Measurements from ENCODE around the gene TRPM3.

The TRPM3 gene

DNA sequence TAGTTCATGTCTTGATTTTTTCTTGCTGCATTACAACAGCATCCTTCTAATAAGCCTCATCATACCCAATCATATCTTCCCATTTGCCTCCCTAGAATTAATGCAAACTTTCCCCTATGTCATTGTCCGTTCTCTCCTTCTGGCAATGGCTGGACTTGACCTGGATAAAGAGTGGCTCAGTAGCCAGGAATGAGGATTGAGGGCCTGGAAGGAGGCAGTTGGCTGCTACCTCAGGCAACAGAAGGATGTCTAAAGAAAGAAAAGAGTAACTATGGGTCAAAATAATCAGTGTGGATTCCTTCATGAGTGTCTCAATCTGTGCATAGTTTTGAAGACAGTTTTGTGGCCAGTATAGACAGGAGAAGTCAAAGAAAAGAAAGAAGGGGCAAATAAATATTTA, 209.6 kb downstream of the TRPM3 start:
- no peak overlapping the region for H3K4me3 ChIP-seq (ENCODE audit: low read depth, low read length)
- ChIA-PET CTCF (no interaction called here), POLR2A (no interaction called here)
- H3K27ac ChIP-seq (ENCODE audit: extremely low read depth, low read depth, low read length), result no peak overlapping the region
- H3K36me3 ChIP-seq (ENCODE audit: control insufficient read depth in 2 of 2, insufficient read depth in 1 of 2, low read length in 2 of 2), result no peaks in the 10 kb centered on the region
- H3K4me1 ChIP-seq (ENCODE audit: control insufficient read depth, insufficient read depth, low read length), result no peaks in the 10 kb centered on the region
- TF ChIP-seq ZNF24 (tag by site-specific recombination; IDR thresholded peaks at IDR 0.05), result no peak
- TF ChIP-seq ZNF791 (tag by site-specific recombination; IDR thresholded peaks at IDR 0.05), result no peak
- TF ChIP-seq KLF9 (tag by site-specific recombination; IDR thresholded peaks at IDR 0.05; ENCODE audit: low read depth), result no peak
- TF ChIP-seq, protein P1, sequence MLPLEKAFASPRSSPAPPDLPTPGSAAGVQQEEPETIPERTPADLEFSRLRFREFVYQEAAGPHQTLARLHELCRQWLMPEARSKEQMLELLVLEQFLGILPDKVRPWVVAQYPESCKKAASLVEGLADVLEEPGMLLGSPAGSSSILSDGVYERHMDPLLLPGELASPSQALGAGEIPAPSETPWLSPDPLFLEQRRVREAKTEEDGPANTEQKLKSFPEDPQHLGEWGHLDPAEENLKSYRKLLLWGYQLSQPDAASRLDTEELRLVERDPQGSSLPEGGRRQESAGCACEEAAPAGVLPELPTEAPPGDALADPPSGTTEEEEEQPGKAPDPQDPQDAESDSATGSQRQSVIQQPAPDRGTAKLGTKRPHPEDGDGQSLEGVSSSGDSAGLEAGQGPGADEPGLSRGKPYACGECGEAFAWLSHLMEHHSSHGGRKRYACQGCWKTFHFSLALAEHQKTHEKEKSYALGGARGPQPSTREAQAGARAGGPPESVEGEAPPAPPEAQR (tag by site-specific recombination; IDR thresholded peaks at IDR 0.05), result no peak
- no peak for TF ChIP-seq ZNF366 (tag by site-specific recombination; conservative IDR thresholded peaks at IDR 0.05)
- no peak for TF ChIP-seq ZNF239 (tag by site-specific recombination; IDR thresholded peaks at IDR 0.05)
- TF ChIP-seq, protein P2, sequence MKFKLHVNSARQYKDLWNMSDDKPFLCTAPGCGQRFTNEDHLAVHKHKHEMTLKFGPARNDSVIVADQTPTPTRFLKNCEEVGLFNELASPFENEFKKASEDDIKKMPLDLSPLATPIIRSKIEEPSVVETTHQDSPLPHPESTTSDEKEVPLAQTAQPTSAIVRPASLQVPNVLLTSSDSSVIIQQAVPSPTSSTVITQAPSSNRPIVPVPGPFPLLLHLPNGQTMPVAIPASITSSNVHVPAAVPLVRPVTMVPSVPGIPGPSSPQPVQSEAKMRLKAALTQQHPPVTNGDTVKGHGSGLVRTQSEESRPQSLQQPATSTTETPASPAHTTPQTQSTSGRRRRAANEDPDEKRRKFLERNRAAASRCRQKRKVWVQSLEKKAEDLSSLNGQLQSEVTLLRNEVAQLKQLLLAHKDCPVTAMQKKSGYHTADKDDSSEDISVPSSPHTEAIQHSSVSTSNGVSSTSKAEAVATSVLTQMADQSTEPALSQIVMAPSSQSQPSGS (tag by site-specific recombination; IDR thresholded peaks at IDR 0.05; ENCODE audit: low read depth), result no peak
- TF ChIP-seq, protein P3, sequence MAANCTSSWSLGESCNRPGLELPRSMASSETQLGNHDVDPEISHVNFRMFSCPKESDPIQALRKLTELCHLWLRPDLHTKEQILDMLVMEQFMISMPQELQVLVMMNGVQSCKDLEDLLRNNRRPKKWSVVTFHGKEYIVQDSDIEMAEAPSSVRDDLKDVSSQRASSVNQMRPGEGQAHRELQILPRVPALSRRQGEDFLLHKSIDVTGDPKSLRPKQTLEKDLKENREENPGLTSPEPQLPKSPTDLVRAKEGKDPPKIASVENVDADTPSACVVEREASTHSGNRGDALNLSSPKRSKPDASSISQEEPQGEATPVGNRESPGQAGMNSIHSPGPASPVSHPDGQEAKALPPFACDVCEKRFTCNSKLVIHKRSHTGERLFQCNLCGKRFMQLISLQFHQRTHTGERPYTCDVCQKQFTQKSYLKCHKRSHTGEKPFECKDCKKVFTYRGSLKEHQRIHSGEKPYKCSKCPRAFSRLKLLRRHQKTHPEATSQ (tag by site-specific recombination; IDR thresholded peaks at IDR 0.05), result no peak
- no peak for TF ChIP-seq ZNF514 (tag by site-specific recombination; IDR thresholded peaks at IDR 0.05)
- TF ChIP-seq, protein P4, sequence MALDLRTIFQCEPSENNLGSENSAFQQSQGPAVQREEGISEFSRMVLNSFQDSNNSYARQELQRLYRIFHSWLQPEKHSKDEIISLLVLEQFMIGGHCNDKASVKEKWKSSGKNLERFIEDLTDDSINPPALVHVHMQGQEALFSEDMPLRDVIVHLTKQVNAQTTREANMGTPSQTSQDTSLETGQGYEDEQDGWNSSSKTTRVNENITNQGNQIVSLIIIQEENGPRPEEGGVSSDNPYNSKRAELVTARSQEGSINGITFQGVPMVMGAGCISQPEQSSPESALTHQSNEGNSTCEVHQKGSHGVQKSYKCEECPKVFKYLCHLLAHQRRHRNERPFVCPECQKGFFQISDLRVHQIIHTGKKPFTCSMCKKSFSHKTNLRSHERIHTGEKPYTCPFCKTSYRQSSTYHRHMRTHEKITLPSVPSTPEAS (tag by site-specific recombination; IDR thresholded peaks at IDR 0.05), result no peak
- TF ChIP-seq ZNF473 (tag by site-specific recombination; IDR thresholded peaks at IDR 0.05), result no peak
- TF ChIP-seq ZNF701 (tag by site-specific recombination; IDR thresholded peaks at IDR 0.05), result no peak
- no peak for TF ChIP-seq ZNF157 (tag by site-specific recombination; IDR thresholded peaks at IDR 0.05)
- H3K9me3 ChIP-seq (ENCODE audit: control insufficient read depth, insufficient read depth, low read depth, low read length), result no peaks in the 10 kb centered on the region

DNA sequence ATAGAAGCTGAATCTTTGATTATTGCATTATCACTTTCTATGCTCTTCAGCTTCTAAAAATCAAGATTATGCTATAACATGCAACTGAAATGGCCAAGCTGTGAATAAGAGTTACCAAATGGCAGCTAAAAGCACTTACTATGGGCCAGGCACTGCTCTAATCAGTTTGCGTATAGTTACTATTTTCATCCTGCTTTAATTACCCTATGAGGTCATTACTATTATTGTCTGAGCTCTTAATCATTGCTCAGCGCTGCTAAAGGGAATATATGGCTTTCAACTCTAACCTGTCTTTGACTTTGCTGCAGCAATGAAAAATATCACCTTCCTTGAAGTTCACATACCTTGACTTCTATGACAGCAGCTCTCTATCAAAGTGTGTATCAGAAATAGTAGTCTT, 210.8 kb downstream of the TRPM3 start:
- Histone ChIP-seq H3K4me3 (ENCODE audit: low read depth, low read length) (no peak overlapping the region), H3K4me1 (ENCODE audit: control insufficient read depth, insufficient read depth, low read length) (no peaks in the 10 kb centered on the region), H3K36me3 (ENCODE audit: control insufficient read depth in 2 of 2, insufficient read depth in 1 of 2, low read length in 2 of 2) (no peaks in the 10 kb centered on the region), H3K27ac (ENCODE audit: extremely low read depth, low read depth, low read length) (no peak overlapping the region), H3K9me3 (ENCODE audit: control insufficient read depth, insufficient read depth, low read depth, low read length) (no peaks in the 10 kb centered on the region)
- POLR2A ChIA-PET, result no interaction called here
- TF ChIP-seq ZNF514 (tag by site-specific recombination; IDR thresholded peaks at IDR 0.05) (no peak), YY1 (tag by site-specific recombination; IDR thresholded peaks at IDR 0.05) (no peak), ZNF202 (tag by site-specific recombination; IDR thresholded peaks at IDR 0.05; ENCODE audit: borderline replicate concordance) (no peak), KLF7 (tag by site-specific recombination; IDR thresholded peaks at IDR 0.05; ENCODE audit: borderline replicate concordance) (no peak), ZNF274 (IDR thresholded peaks at IDR 0.05; ENCODE audit: low read length) (no peak), ZNF274 (tag by site-specific recombination; IDR thresholded peaks at IDR 0.05; ENCODE audit: borderline replicate concordance) (no peak), ZFP3 (tag by site-specific recombination; IDR thresholded peaks at IDR 0.05; ENCODE audit: low read depth) (no peak)
- TF ChIP-seq, protein P5, sequence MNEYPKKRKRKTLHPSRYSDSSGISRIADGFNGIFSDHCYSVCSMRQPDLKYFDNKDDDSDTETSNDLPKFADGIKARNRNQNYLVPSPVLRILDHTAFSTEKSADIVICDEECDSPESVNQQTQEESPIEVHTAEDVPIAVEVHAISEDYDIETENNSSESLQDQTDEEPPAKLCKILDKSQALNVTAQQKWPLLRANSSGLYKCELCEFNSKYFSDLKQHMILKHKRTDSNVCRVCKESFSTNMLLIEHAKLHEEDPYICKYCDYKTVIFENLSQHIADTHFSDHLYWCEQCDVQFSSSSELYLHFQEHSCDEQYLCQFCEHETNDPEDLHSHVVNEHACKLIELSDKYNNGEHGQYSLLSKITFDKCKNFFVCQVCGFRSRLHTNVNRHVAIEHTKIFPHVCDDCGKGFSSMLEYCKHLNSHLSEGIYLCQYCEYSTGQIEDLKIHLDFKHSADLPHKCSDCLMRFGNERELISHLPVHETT (tag by site-specific recombination; IDR thresholded peaks at IDR 0.05), result no peak
- TF ChIP-seq, protein P6, sequence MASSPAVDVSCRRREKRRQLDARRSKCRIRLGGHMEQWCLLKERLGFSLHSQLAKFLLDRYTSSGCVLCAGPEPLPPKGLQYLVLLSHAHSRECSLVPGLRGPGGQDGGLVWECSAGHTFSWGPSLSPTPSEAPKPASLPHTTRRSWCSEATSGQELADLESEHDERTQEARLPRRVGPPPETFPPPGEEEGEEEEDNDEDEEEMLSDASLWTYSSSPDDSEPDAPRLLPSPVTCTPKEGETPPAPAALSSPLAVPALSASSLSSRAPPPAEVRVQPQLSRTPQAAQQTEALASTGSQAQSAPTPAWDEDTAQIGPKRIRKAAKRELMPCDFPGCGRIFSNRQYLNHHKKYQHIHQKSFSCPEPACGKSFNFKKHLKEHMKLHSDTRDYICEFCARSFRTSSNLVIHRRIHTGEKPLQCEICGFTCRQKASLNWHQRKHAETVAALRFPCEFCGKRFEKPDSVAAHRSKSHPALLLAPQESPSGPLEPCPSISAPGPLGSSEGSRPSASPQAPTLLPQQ (tag by site-specific recombination; IDR thresholded peaks at IDR 0.05), result no peak
- CTCF ChIA-PET, result interaction anchor here (1.3 kb wide), 1 partner anchor 14 kb away, joined by 4 read pairs; no protein-coding TSS in a partner anchor
